NCI-H1436 treated with DMSO at 0.1 percent for 48 hours (cell line): ENCODE results near the gene SSMEM1.
"Not testable (repeated sequence)": the region's sequence is repeated elsewhere in the genome, so short reads cannot be mapped to it uniquely, and the experiment has no call there.

Experiments used
- DNase-seq: peaks from one replicate; lab custom pipeline; 2025; lab: John Stamatoyannopoulos, UW

Gene SSMEM1

DNA sequence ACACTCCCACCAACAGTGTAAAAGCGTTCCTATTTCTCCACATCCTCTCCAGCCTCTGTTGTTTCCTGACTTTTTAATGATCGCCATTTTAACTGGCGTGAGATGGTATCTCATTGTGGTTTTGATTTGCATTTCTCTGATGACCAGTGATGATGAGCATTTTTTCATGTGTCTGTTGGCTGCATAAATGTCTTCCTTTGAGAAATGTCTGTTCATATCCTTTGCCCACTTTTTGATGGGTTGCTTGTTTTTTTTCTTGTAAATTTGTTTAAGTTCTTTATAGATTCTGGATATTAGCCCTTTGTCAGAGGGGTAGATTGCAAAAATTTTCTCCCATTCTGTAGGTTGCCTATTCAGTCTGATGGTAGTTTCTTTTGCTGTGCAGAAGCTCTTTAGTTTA, 42.0 kb downstream of the SSMEM1 start:
- not testable (repeated sequence) for DNase-seq

DNA sequence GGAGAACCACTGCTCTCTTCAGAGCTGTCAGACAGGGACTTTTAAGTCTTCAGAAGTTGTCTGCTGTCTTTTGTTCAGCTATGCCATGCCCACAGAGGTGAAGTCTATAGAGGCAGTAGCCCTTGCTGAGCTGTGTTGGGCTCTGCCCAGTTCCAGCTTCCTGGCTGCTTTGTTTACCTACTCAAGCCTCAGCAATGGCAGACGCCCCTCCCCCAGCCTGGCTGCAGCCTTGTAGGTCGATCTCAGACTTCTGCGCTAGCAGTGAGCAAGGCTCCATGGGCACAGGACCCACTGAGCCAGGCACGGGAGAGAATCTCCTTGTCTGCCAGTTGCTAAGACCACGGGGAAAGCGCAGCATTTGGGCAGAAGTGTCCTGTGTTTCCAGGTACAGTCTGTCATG, 46.9 kb downstream of the SSMEM1 start:
- DNase-seq: no peak

DNA sequence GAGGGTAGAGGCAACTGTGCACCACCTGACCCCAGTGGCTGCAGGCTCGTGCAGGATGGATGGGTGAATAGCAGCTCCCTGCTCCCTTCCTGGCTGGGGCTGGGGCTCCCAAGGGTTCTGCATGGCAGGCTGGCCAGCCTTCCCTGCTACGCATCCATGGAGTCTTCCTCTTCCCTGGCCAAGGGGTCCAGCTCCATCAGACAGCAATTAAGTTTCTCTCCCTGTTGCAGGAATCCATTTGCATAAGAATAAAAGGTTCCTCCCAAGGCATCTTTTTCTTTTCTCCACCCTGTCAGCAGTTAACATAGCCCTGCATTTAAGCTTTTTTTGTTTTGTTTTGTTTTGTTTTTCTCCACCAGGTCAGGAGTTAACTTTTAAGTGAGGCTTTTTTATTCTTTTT, 49.0 kb downstream of the SSMEM1 start:
- no peak for DNase-seq

DNA sequence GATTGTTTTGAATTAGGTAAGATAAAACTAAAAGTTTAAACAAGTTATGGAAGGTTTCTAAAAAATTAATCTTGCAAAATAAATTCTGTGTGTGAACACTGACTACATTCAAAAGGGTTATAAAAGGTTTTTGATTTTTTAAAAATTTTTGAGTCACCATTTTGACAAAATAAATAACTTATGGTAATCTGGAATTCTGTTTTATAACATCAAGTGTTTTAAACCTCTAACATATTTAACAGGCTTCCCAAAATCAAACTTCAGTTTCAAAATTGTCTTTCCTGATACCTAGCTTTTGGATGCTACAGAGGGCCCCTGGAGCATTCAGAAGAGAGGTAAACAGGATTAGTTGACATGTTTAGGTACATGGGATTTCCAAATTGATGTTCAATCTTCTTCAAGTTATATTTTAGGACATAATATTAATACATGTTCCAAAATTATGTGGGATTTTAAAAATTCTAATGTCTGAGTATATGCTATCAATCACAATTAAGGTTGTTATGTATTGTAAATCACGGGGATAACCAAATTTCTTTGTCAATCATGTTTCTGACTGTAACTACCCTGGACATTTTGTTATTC, 50.9 kb downstream of the SSMEM1 start:
- no peak for DNase-seq

DNA sequence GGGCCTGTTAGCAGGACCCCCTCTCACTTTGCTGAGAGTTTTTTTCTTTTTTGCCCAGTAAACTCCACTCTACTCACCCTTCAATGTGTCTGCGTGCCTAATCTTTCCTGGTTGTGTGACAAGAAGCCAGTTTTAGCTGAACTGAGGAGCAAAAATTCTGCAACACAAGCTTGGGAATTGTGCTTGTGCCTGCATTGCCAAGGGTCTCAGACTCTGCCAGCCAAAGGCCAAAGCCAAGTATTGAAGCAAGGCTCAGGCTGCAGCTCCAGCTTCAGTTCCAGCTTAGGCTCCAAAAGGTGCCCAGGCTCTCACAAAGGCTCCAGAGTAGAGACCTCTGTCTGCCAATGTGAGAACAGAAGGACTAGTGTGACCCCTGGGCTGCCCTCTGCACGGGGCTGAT, 54.8 kb downstream of the SSMEM1 start:
- no peak for DNase-seq

DNA sequence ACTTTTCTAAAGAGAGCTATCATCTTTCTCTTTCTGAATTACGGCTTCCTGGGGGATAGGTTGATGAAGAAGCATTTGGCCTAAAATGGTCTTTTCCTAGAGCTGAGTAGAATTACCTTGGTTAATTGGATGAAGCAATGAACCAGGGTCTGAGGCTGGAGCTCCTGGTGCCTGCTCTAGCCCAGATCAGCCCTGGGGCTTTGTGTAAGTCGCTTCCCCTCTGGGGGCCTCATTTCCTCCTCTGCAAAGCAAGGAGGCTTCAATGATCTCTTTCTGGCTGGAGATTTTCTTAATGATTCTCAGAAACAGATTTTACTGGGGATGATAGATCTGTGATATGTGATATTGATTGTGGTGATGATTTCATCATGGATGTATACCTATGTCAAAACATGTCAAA, 55.5 kb downstream of the SSMEM1 start:
- no peak for DNase-seq
